HepG2 (cell line): ENCODE results near the gene CHMP1A. TPM values are rescaled to one million over a fixed set of nuclear protein-coding genes. Genes with fewer than 3 reads are reported as not detected.

Source experiments
- ATAC-seq: fragments of 200-7000 bp; cut with Tn5 transposase; 3 replicates; pipeline ENCODE4 v1.9.1; 2020; ENCODE audit warnings: mild to moderate bottlenecking, moderate library complexity
- BruUV-seq: library from RNA; stranded (reverse); fragments of 400-500 nt; replicated peaks from 2 replicates; lab custom pipeline; 2021; lab: Mats Ljungman, UMichigan
- CTCF ChIA-PET: fragments of 300-600 bp; formaldehyde crosslinking; extraction: SDS; loops from one replicate; lab custom pipeline; 2021; ENCODE audit warnings: low total read pairs, inconsistent platforms, low intra/inter-chr PET ratio; lab: Yijun Ruan, JAX
- POLR2A ChIA-PET: fragments of 350-600 bp; sonication (Branson Sonifier 250); formaldehyde crosslinking; loops from one replicate; lab custom pipeline; 2020; ENCODE audit warnings: antibody characterized with exemption, inconsistent platforms; lab: Yijun Ruan, JAX
- DNase-seq: peaks from one replicate; pipeline ENCODE4 v3.0.0-alpha.2; 2015; ENCODE audit warnings: low spot score
- FAIRE-seq: peaks from 3 replicates; lab custom pipeline; 2011; peaks lifted over from hg19 to GRCh38; lab: Jason Lieb, UNC
- H2AFZ ChIP-seq: one replicate; pipeline ENCODE4 v1.6.1; 2011; ENCODE audit warnings: low read length, inconsistent platforms
- H3K27ac ChIP-seq: fragments of 300-600 bp; 3 replicates; pipeline ENCODE4 v1.8.0; 2011; ENCODE audit warnings: mixed run types, mild to moderate bottlenecking, mixed read lengths, low read length, inconsistent platforms; ENCODE audit not compliant: insufficient read depth; ENCODE audit errors: extremely low read length
- H3K27me3 ChIP-seq, 2 experiments: fragments of 200-600 bp in 1 of 2; 2 replicates in 1 of 2; 3 replicates in 1 of 2; pipeline versions ENCODE4 v1.6.0 to v1.8.0; 2011; ENCODE audit warnings: low read length in 2 of 2, mild to moderate bottlenecking in 2 of 2, moderate library complexity in 2 of 2, inconsistent platforms in 1 of 2; ENCODE audit not compliant: insufficient read depth in 2 of 2, control insufficient read depth in 1 of 2
- H3K36me3 ChIP-seq, 2 experiments: fragments of 200-600 bp in 1 of 2; replicated peaks in 1 of 2; 2 replicates in 1 of 2; 3 replicates in 1 of 2; pipeline versions ENCODE4 v1.5.1 to v1.8.0; 2011; ENCODE audit warnings: low read length in 2 of 2, inconsistent platforms in 1 of 2; ENCODE audit not compliant: insufficient read depth in 2 of 2, control insufficient read depth in 1 of 2
- H3K4me1 ChIP-seq: 2 replicates; pipeline ENCODE4 v1.5.1; 2012; ENCODE audit warnings: low read length, inconsistent platforms; ENCODE audit not compliant: insufficient read depth
- H3K4me2 ChIP-seq: 2 replicates; pipeline ENCODE4 v1.6.0; 2011; ENCODE audit warnings: low read depth, low read length, inconsistent platforms
- H3K4me3 ChIP-seq, 3 experiments: fragments of 200-600 bp in 1 of 3; sonication (generic), shearing (Covaris generic) in 1 of 3; replicated peaks in 1 of 3; 2 replicates each; pipeline ENCODE4 v1.5.1; 2011 to 2016; ENCODE audit warnings: low read length in 3 of 3, inconsistent platforms in 2 of 3, low read depth in 2 of 3, mild to moderate bottlenecking in 2 of 3, control low read depth in 1 of 3, mixed read lengths in 1 of 3; ENCODE audit not compliant: insufficient read depth in 1 of 3
- H3K79me2 ChIP-seq: one replicate; pipeline ENCODE4 v1.6.1; 2011; ENCODE audit warnings: low read length, inconsistent platforms; ENCODE audit not compliant: insufficient read depth
- H3K9ac ChIP-seq: 2 replicates; pipeline ENCODE4 v1.6.0; 2011; ENCODE audit warnings: mild to moderate bottlenecking, low read depth, low read length, inconsistent platforms; ENCODE audit not compliant: insufficient read depth
- H3K9me3 ChIP-seq: 2 replicates; pipeline ENCODE4 v1.5.1; 2012; ENCODE audit warnings: mild to moderate bottlenecking, low read length
- H4K20me1 ChIP-seq: 2 replicates; pipeline ENCODE4 v1.6.0; 2011; ENCODE audit warnings: inconsistent platforms, mild to moderate bottlenecking, low read length, moderate library complexity; ENCODE audit not compliant: insufficient read depth
- PHF5A ChIP-seq: IDR thresholded peaks from one replicate; pipeline ENCODE4 v1.6.1; 2018; ENCODE audit warnings: low read depth, missing genetic modification reagents; ENCODE audit not compliant: unreplicated experiment
- TRIM24 ChIP-seq: sonication (generic); formaldehyde crosslinking; IDR thresholded peaks from 2 replicates; pipeline ENCODE4 v1.8.0; 2022; ENCODE audit warnings: mild to moderate bottlenecking, missing genetic modification reagents
- ZNF891 ChIP-seq: sonication (generic); formaldehyde crosslinking; IDR thresholded peaks from 2 replicates; pipeline ENCODE4 v1.5.0; 2020; ENCODE audit warnings: mild to moderate bottlenecking, missing genetic modification reagents
- WGBS: methylation state at CpG from one replicate; pipeline ENCODE4 v1.1.6; 2017; ENCODE audit warnings: low lambda C conversion rate; 5-methylcytosine and 5-hydroxymethylcytosine counted together
- in situ Hi-C: cut with HindIII; loops from 2 replicates; pipeline ENCODE4 v1.10.0; 2017; ENCODE audit warnings: low pct_unique_long_range_greater_than_20kb; ENCODE audit not compliant: extremely low pct_ligation_motif_present
- intact Hi-C: fragments of 100-400 bp; cut with micrococcal nuclease; formaldehyde crosslinking; loops from one replicate; pipeline ENCODE4 v1.10.0; 2022; ENCODE audit not compliant: unreplicated experiment
- polyA plus RNA-seq, 8 experiments: library from polyadenylated mRNA; depleted of rRNA in 3 of 8; stranded (reverse) in 7 of 8; unstranded in 1 of 8; fragments of >200 nt; fragmentation: Illumina TruSeq in 4 of 8; extraction: Trizol in 4 of 8; gene quantifications; 2 replicates each; pipeline versions ENCODE4 v1.2.1 to v1.2.3, GENCODE V29; 2011 to 2016; ENCODE audit warnings: low read depth in 4 of 8, missing spikeins in 1 of 8, mixed read lengths in 1 of 8; ENCODE audit not compliant: insufficient read depth in 1 of 8
- total RNA-seq, 5 experiments: library from RNA; depleted of rRNA; stranded (reverse); fragments of >200 nt; fragmentation: Illumina TruSeq; extraction: Trizol; gene quantifications; 2 replicates each; pipeline ENCODE4 v1.2.3, GENCODE V29; 2016; ENCODE audit warnings: low read depth in 1 of 5
- TF ChIP-seq, protein P1 (sequence below): sonication (generic); formaldehyde crosslinking; IDR thresholded peaks from 2 replicates; pipeline ENCODE4 v1.4.0; 2020; ENCODE audit warnings: missing genetic modification reagents

CHMP1A gene
- total and polyA plus RNA-seq, 2 of the 13 experiments (the other 11 are each of a cell fraction or from before 2014, with no cell fraction given), result 69.4 to 73.3 TPM

DNA sequence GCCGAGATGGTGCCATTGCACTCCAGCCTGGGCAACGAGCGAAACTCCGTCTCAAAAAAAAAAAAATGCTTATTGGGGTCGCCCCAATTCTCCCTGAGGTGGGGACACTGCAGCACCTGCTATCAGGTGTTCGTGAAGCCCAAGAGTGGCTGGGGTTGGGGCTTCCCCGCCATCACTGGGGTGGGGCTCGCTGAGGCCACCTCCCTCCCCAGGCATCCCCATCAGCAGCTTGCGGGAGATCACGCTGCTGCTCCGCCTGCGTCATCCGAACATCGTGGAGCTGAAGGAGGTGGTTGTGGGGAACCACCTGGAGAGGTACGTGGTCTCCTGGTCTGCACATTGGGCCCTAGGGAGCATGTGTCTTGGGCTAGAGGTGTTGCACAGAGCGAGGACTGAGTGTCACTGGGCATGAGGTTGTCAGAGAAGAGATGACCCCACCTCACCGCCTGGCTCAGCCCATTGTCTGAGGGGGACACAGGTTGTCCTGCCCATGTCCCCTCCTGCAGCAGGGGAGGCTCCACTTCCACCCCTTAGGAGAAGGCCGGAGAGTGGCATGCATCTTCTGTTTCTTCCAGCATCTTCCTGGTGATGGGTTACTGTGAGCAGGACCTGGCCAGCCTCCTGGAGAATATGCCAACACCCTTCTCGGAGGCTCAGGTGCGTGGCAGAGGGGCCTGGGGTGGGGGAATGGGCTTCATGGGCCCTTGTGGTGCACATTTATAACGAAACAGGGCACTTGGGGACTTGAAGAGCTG, 33.9 kb upstream of the CHMP1A start:
- ChIA-PET CTCF (no interaction called here), POLR2A (interaction anchor here (0.5 to 2.3 kb wide), 3 partner anchors 9 to 63 kb away, joined by 3 to 16 read pairs (median 4); partner anchors contain the start of gene SPATA2L)
- Histone ChIP-seq H4K20me1 (no peaks in the 10 kb centered on the region), H3K27ac (no peak overlapping the region), H3K4me3 (no peak overlapping the region), H3K9ac (0 out of 2 replicates have a peak overlapping the region, but pooled peaks have one; percentile 9), H3K79me2 (no peaks in the 10 kb centered on the region), H3K36me3 (no peaks in the 10 kb centered on the region), H3K4me1 (peaks cover 89% of the 10 kb centered on the region), H3K4me2 (peak overlapping the region; percentile 56), H2AFZ (no peak overlapping the region), H3K27me3 (no peaks in the 10 kb centered on the region), H3K9me3 (no peaks in the 10 kb centered on the region)
- no TSS peak for BruUV-seq
- WGBS, result 86% methylated on average over 21 of the region's 21 CpGs
- TF ChIP-seq, protein P1, sequence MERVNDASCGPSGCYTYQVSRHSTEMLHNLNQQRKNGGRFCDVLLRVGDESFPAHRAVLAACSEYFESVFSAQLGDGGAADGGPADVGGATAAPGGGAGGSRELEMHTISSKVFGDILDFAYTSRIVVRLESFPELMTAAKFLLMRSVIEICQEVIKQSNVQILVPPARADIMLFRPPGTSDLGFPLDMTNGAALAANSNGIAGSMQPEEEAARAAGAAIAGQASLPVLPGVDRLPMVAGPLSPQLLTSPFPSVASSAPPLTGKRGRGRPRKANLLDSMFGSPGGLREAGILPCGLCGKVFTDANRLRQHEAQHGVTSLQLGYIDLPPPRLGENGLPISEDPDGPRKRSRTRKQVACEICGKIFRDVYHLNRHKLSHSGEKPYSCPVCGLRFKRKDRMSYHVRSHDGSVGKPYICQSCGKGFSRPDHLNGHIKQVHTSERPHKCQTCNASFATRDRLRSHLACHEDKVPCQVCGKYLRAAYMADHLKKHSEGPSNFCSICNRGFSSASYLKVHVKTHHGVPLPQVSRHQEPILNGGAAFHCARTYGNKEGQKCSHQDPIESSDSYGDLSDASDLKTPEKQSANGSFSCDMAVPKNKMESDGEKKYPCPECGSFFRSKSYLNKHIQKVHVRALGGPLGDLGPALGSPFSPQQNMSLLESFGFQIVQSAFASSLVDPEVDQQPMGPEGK, result 0 out of 2 replicates have a peak, but pooled peaks have one; percentile 3
- 0 out of 2 replicates have a peak, but pooled peaks have one; percentile 4 for TF ChIP-seq TRIM24 (CRISPR knock-in tag)
- TF ChIP-seq PHF5A (CRISPR knock-in tag), result no peak
- TF ChIP-seq ZNF891, result 0 out of 2 replicates have a peak, but pooled peaks have one; percentile 31
- ATAC-seq (no peak), FAIRE-seq (no peak), DNase-seq (no peak)
- in situ Hi-C loops, result no loop called here
- intact Hi-C loops, result no loop called here
